SH-SY5Y (cell line): Measurements from ENCODE around the gene RALY.

Source experiments
- GATA2 ChIP-seq: IDR thresholded peaks from 2 replicates; pipeline ENCODE4 v1.6.1; 2011; ENCODE audit warnings: mild to moderate bottlenecking, low read depth, low read length
- GATA3 ChIP-seq: IDR thresholded peaks from 2 replicates; pipeline ENCODE4 v1.6.1; 2011; ENCODE audit warnings: low read depth, mild to moderate bottlenecking, low read length, moderate library complexity

DNA sequence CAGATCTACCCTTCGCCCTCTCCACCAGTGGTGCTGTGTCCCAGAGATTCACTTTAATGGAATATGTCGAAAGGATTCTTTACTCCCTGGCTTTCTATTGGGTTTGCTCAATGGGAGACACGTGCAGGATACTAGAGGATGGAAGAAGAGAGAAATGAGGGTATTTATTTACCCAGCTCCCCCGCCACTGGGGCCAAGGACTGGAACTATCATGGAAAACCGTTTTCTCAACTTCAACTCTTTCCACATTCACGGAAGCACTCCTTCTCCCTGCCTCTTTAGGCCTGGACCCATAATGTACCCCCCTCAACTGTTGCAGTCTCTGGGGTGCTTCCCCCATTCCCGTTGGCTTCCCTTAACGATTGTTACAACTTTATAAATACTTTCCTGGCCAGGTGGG lies 26.6 kb upstream of the RALY start:
- TF ChIP-seq GATA3: no peak
- no peak for TF ChIP-seq GATA2
